IPS-18a (cell line): ENCODE results near the gene GTF2I.
"Not testable (repeated sequence)": the region's sequence is repeated elsewhere in the genome, so short reads cannot be mapped to it uniquely, and the experiment has no call there.

Source experiments
- H3K27ac ChIP-seq: one replicate; pipeline ENCODE4 v1.5.1; 2013; ENCODE audit warnings: low read length
- H3K27me3 ChIP-seq: one replicate; pipeline ENCODE4 v1.6.1; 2013; ENCODE audit warnings: mild to moderate bottlenecking, low read length; ENCODE audit not compliant: control insufficient read depth, insufficient read depth
- H3K36me3 ChIP-seq: one replicate; pipeline ENCODE4 v1.6.1; 2013; ENCODE audit warnings: low read depth, low read length; ENCODE audit not compliant: control insufficient read depth
- H3K4me1 ChIP-seq: one replicate; pipeline ENCODE4 v1.6.1; 2013; ENCODE audit warnings: low read depth, low read length; ENCODE audit not compliant: control insufficient read depth
- H3K4me3 ChIP-seq: one replicate; pipeline ENCODE4 v1.5.1; 2013; ENCODE audit warnings: low read length
- H3K9ac ChIP-seq: one replicate; pipeline ENCODE4 v1.6.1; 2013; ENCODE audit warnings: mild to moderate bottlenecking, low read length, moderate library complexity
- H3K9me3 ChIP-seq: one replicate; pipeline ENCODE4 v1.6.1; 2013; ENCODE audit warnings: low read depth, low read length; ENCODE audit not compliant: control insufficient read depth

Gene GTF2I

GRCh38 chr7:74684473-74684872 lies 27.0 kb downstream of the GTF2I start:
- no peaks in the 10 kb centered on the region for H3K9me3 ChIP-seq
- no peak overlapping the region for H3K4me3 ChIP-seq
- no peak overlapping the region for H3K9ac ChIP-seq
- H3K27ac ChIP-seq: no peak overlapping the region
- peaks cover 17% of the 10 kb centered on the region for H3K36me3 ChIP-seq
- H3K4me1 ChIP-seq: no peaks in the 10 kb centered on the region
- H3K27me3 ChIP-seq: no peaks in the 10 kb centered on the region

GRCh38 chr7:74684921-74685320 lies 27.4 kb downstream of the GTF2I start:
- H3K9me3 ChIP-seq: no peaks in the 10 kb centered on the region
- no peak overlapping the region for H3K4me3 ChIP-seq
- no peak overlapping the region for H3K27ac ChIP-seq
- no peak overlapping the region for H3K9ac ChIP-seq
- H3K27me3 ChIP-seq: no peaks in the 10 kb centered on the region
- no peaks in the 10 kb centered on the region for H3K4me1 ChIP-seq
- peaks cover 21% of the 10 kb centered on the region for H3K36me3 ChIP-seq

GRCh38 chr7:74690474-74690873 lies 33.0 kb downstream of the GTF2I start:
- no peaks in the 10 kb centered on the region for H3K9me3 ChIP-seq
- no peak overlapping the region for H3K27ac ChIP-seq
- H3K36me3 ChIP-seq: peaks cover 70% of the 10 kb centered on the region
- H3K4me3 ChIP-seq: no peak overlapping the region
- no peak overlapping the region for H3K9ac ChIP-seq
- H3K4me1 ChIP-seq: no peaks in the 10 kb centered on the region
- no peaks in the 10 kb centered on the region for H3K27me3 ChIP-seq

- H3K4me1 ChIP-seq, H3K27me3 ChIP-seq, H3K9me3 ChIP-seq, H3K9ac ChIP-seq, H3K4me3 ChIP-seq, H3K27ac ChIP-seq: not testable (repeated sequence)
- H3K36me3 ChIP-seq: peaks cover 93% of the 10 kb centered on the region
These were observed 46.9 kb downstream of the GTF2I start for GRCh38 chr7:74704419-74704818.

GRCh38 chr7:74707238-74707637 lies 49.7 kb downstream of the GTF2I start:
- H3K4me3 ChIP-seq: no peak overlapping the region
- H3K9ac ChIP-seq: no peak overlapping the region
- H3K27ac ChIP-seq: no peak overlapping the region
- H3K9me3 ChIP-seq: no peaks in the 10 kb centered on the region
- H3K27me3 ChIP-seq: no peaks in the 10 kb centered on the region
- peaks cover 91% of the 10 kb centered on the region for H3K36me3 ChIP-seq
- H3K4me1 ChIP-seq: no peaks in the 10 kb centered on the region

- no peak overlapping the region for H3K9ac ChIP-seq
- H3K27ac ChIP-seq: no peak overlapping the region
- no peak overlapping the region for H3K4me3 ChIP-seq
- H3K36me3 ChIP-seq: peaks cover 91% of the 10 kb centered on the region
- H3K27me3 ChIP-seq: no peaks in the 10 kb centered on the region
- peaks cover 3% of the 10 kb centered on the region for H3K9me3 ChIP-seq
- no peaks in the 10 kb centered on the region for H3K4me1 ChIP-seq
These were observed 51.2 kb downstream of the GTF2I start for GRCh38 chr7:74708569-74709275.

GRCh38 chr7:74709880-74710671 lies 52.6 kb downstream of the GTF2I start:
- Histone ChIP-seq H3K9me3 (peaks cover 3% of the 10 kb centered on the region), H3K4me1 (no peaks in the 10 kb centered on the region), H3K9ac (no peak overlapping the region), H3K27me3 (no peaks in the 10 kb centered on the region), H3K36me3 (peaks cover 88% of the 10 kb centered on the region), H3K4me3 (no peak overlapping the region), H3K27ac (no peak overlapping the region)

- Histone ChIP-seq H3K27ac (no peak overlapping the region), H3K36me3 (peaks cover 86% of the 10 kb centered on the region), H3K4me3 (no peak overlapping the region), H3K27me3 (no peaks in the 10 kb centered on the region), H3K9me3 (peaks cover 3% of the 10 kb centered on the region), H3K9ac (no peak overlapping the region), H3K4me1 (no peaks in the 10 kb centered on the region)
These were observed 56.0 kb downstream of the GTF2I start for GRCh38 chr7:74713567-74713966.

- no peak overlapping the region for H3K4me3 ChIP-seq
- H3K36me3 ChIP-seq: peaks cover 81% of the 10 kb centered on the region
- no peaks in the 10 kb centered on the region for H3K4me1 ChIP-seq
- H3K27me3 ChIP-seq: no peaks in the 10 kb centered on the region
- H3K9me3 ChIP-seq: peaks cover under 1% of the 10 kb centered on the region
- no peak overlapping the region for H3K9ac ChIP-seq
- H3K27ac ChIP-seq: no peak overlapping the region
These were observed 60.4 kb downstream of the GTF2I start for GRCh38 chr7:74717889-74718288.

GRCh38 chr7:74718336-74718735 lies 60.8 kb downstream of the GTF2I start:
- no peaks in the 10 kb centered on the region for H3K4me1 ChIP-seq
- H3K27ac ChIP-seq: no peak overlapping the region
- peaks cover 77% of the 10 kb centered on the region for H3K36me3 ChIP-seq
- H3K9ac ChIP-seq: no peak overlapping the region
- no peak overlapping the region for H3K4me3 ChIP-seq
- no peaks in the 10 kb centered on the region for H3K9me3 ChIP-seq
- no peaks in the 10 kb centered on the region for H3K27me3 ChIP-seq

GRCh38 chr7:74722153-74722552 lies 64.6 kb downstream of the GTF2I start:
- Histone ChIP-seq H3K9me3 (no peaks in the 10 kb centered on the region), H3K4me1 (no peaks in the 10 kb centered on the region), H3K27ac (no peak overlapping the region), H3K36me3 (peaks cover 60% of the 10 kb centered on the region), H3K27me3 (no peaks in the 10 kb centered on the region), H3K9ac (no peak overlapping the region), H3K4me3 (no peak overlapping the region)

- H3K4me1 ChIP-seq: no peaks in the 10 kb centered on the region
- H3K27ac ChIP-seq: no peak overlapping the region
- no peaks in the 10 kb centered on the region for H3K27me3 ChIP-seq
- H3K4me3 ChIP-seq: no peak overlapping the region
- no peaks in the 10 kb centered on the region for H3K9me3 ChIP-seq
- no peak overlapping the region for H3K9ac ChIP-seq
- H3K36me3 ChIP-seq: peaks cover 37% of the 10 kb centered on the region
These were observed 68.3 kb downstream of the GTF2I start for GRCh38 chr7:74725840-74726239.
